H1 (cell line): ENCODE data around the gene SPINDOC. TPM values are rescaled to one million over a fixed set of nuclear protein-coding genes. Genes with fewer than 3 reads are reported as not detected.
A peak's percentile ranks its signal among the peaks of the same experiment; 100 is the strongest.

ENCODE experiments used
- CTCF ChIA-PET: fragments of 300-600 bp; sonication (Branson Sonifier 250); formaldehyde crosslinking; loops from one replicate; lab custom pipeline; 2021; ENCODE audit not compliant: partially characterized antibody; lab: Charles Lee
- POLR2A ChIA-PET: fragments of 300-600 bp; sonication (Branson Sonifier 250); formaldehyde crosslinking; loops from one replicate; lab custom pipeline; 2021; ENCODE audit warnings: inconsistent platforms; ENCODE audit not compliant: partially characterized antibody; lab: Charles Lee
- DNase-seq, 2 experiments: peaks; one replicate each; pipeline versions ENCODE4 v3.0.0 to v3.0.0-alpha.2; 2010 to 2022; ENCODE audit warnings: low spot score in 2 of 2, low read depth in 1 of 2, mixed read lengths in 1 of 2
- FAIRE-seq: peaks from 2 replicates; lab custom pipeline; 2011; peaks lifted over from hg19 to GRCh38; lab: Jason Lieb, UNC
- H2AFZ ChIP-seq: 2 replicates; pipeline ENCODE4 v1.8.1; 2012; ENCODE audit warnings: low read length, inconsistent platforms
- H2AK5ac ChIP-seq: 2 replicates; pipeline ENCODE4 v1.6.1; 2013; ENCODE audit warnings: low read depth, low read length
- H2BK120ac ChIP-seq: replicated peaks from 2 replicates; pipeline ENCODE3; 2013; ENCODE audit warnings: low read depth, low read length, inconsistent platforms
- H2BK12ac ChIP-seq: 2 replicates; pipeline ENCODE4 v1.6.1; 2013; ENCODE audit warnings: low read depth, low read length
- H2BK15ac ChIP-seq: 2 replicates; pipeline ENCODE4 v1.6.1; 2013; ENCODE audit warnings: low read length
- H2BK20ac ChIP-seq: 2 replicates; pipeline ENCODE4 v1.6.1; 2013; ENCODE audit warnings: low read length
- H2BK5ac ChIP-seq: 2 replicates; pipeline ENCODE4 v1.6.1; 2013; ENCODE audit warnings: low read depth, low read length
- H3K14ac ChIP-seq: 2 replicates; pipeline ENCODE4 v1.6.1; 2013; ENCODE audit warnings: inconsistent platforms; ENCODE audit not compliant: insufficient read length
- H3K18ac ChIP-seq: 2 replicates; pipeline ENCODE4 v1.6.1; 2013; ENCODE audit warnings: low read length; ENCODE audit errors: extremely low read depth
- H3K23ac ChIP-seq: 2 replicates; pipeline ENCODE4 v1.6.1; 2013; ENCODE audit warnings: inconsistent platforms; ENCODE audit not compliant: insufficient read length
- H3K23me2 ChIP-seq: 2 replicates; pipeline ENCODE4 v1.6.1; 2013; ENCODE audit warnings: low read depth, low read length
- H3K27ac ChIP-seq: 2 replicates; pipeline ENCODE4 v1.6.1; 2011; ENCODE audit warnings: low read depth, low read length, inconsistent platforms
- H3K27me3 ChIP-seq, 4 experiments: replicated peaks in 1 of 4; 1 replicate in 1 of 4; 2 replicates in 3 of 4; pipeline versions ENCODE4 v1.6.1 to v1.8.1; 2011 to 2013; ENCODE audit warnings: low read length in 3 of 4, mild to moderate bottlenecking in 3 of 4, inconsistent platforms in 2 of 4, mixed read lengths in 2 of 4, moderate library complexity in 1 of 4; ENCODE audit not compliant: control insufficient read depth in 3 of 4, insufficient read depth in 3 of 4; ENCODE audit errors: extremely low read depth in 1 of 4
- H3K36me3 ChIP-seq, 4 experiments: 2 replicates each; pipeline versions ENCODE4 v1.6.1 to v1.8.1; 2011 to 2013; ENCODE audit warnings: mild to moderate bottlenecking in 4 of 4, low read length in 3 of 4, moderate library complexity in 2 of 4, control low read depth in 1 of 4, inconsistent platforms in 1 of 4; ENCODE audit not compliant: insufficient read depth in 4 of 4, control insufficient read depth in 2 of 4
- H3K4ac ChIP-seq: replicated peaks from 2 replicates; pipeline ENCODE3; 2013; ENCODE audit warnings: low read length, low read depth, mixed read lengths, inconsistent platforms; ENCODE audit not compliant: insufficient read length
- H3K4me1 ChIP-seq, 4 experiments: replicated peaks in 1 of 4; 1 replicate in 1 of 4; 2 replicates in 3 of 4; pipeline versions ENCODE4 v1.6.1 to v1.8.1; 2011 to 2013; ENCODE audit warnings: low read length in 3 of 4, inconsistent platforms in 2 of 4, mixed read lengths in 1 of 4; ENCODE audit not compliant: insufficient read depth in 4 of 4, control insufficient read depth in 3 of 4
- H3K4me2 ChIP-seq, 2 experiments: 2 replicates each; pipeline versions ENCODE4 v1.6.1 to v1.8.1; 2011 to 2013; ENCODE audit warnings: low read depth in 2 of 2, low read length in 2 of 2, control low read depth in 1 of 2, inconsistent platforms in 1 of 2, mild to moderate bottlenecking in 1 of 2; ENCODE audit not compliant: insufficient read depth in 1 of 2
- H3K4me3 ChIP-seq, 4 experiments: fragments of 200-600, 300-600 bp in 1 of 4; sonication (generic), shearing (Covaris generic), sonication (Bioruptor Twin) in 1 of 4; 2 replicates each; pipeline versions ENCODE4 v1.5.1 to v1.8.1; 2011 to 2016; ENCODE audit warnings: low read length in 4 of 4, low read depth in 3 of 4, control low read depth in 2 of 4, inconsistent platforms in 2 of 4, mild to moderate bottlenecking in 2 of 4, mixed read lengths in 1 of 4, moderate library complexity in 1 of 4; ENCODE audit not compliant: insufficient read depth in 2 of 4; ENCODE audit errors: extremely low read depth in 1 of 4
- H3K56ac ChIP-seq: replicated peaks from 2 replicates; pipeline ENCODE3; 2013; ENCODE audit warnings: low read depth, mild to moderate bottlenecking, mixed read lengths, low read length, inconsistent platforms; ENCODE audit not compliant: insufficient read length
- H3K79me1 ChIP-seq: 2 replicates; pipeline ENCODE4 v1.6.1; 2013; ENCODE audit warnings: low read depth, low read length, control low read depth
- H3K79me2 ChIP-seq, 2 experiments: 2 replicates each; pipeline versions ENCODE4 v1.6.1 to v1.8.1; 2012 to 2013; ENCODE audit warnings: low read length in 2 of 2, mild to moderate bottlenecking in 2 of 2, inconsistent platforms in 1 of 2; ENCODE audit not compliant: insufficient read depth in 2 of 2, control insufficient read depth in 1 of 2
- H3K9ac ChIP-seq, 4 experiments: replicated peaks in 1 of 4; 1 replicate in 1 of 4; 2 replicates in 3 of 4; pipeline versions ENCODE4 v1.6.1 to v1.8.1; 2011 to 2013; ENCODE audit warnings: low read depth in 3 of 4, low read length in 3 of 4, control low read depth in 2 of 4, mild to moderate bottlenecking in 2 of 4, moderate library complexity in 2 of 4, inconsistent platforms in 1 of 4; ENCODE audit errors: extremely low read depth in 1 of 4
- H3K9me3 ChIP-seq, 2 experiments: 2 replicates each; pipeline versions ENCODE4 v1.6.1 to v1.8.1; 2012 to 2013; ENCODE audit warnings: mild to moderate bottlenecking in 2 of 2, moderate library complexity in 2 of 2, control low read depth in 1 of 2, inconsistent platforms in 1 of 2, low read depth in 1 of 2, low read length in 1 of 2, mixed read lengths in 1 of 2; ENCODE audit not compliant: insufficient read depth in 2 of 2
- H4K20me1 ChIP-seq, 2 experiments: replicated peaks in 1 of 2; 2 replicates each; pipeline versions ENCODE3 to v1.8.1; 2011 to 2013; ENCODE audit warnings: inconsistent platforms in 2 of 2, low read length in 2 of 2, mild to moderate bottlenecking in 1 of 2; ENCODE audit not compliant: insufficient read depth in 2 of 2, control insufficient read depth in 1 of 2
- H4K5ac ChIP-seq: 2 replicates; pipeline ENCODE4 v1.6.1; 2013; ENCODE audit warnings: low read length, low read depth, mixed read lengths, inconsistent platforms; ENCODE audit not compliant: insufficient read length
- H4K8ac ChIP-seq: 2 replicates; pipeline ENCODE4 v1.8.0; 2013; ENCODE audit warnings: mild to moderate bottlenecking, moderate library complexity, low read length, inconsistent platforms; ENCODE audit not compliant: insufficient read depth; ENCODE audit errors: extremely low read depth
- H4K91ac ChIP-seq: replicated peaks from 2 replicates; pipeline ENCODE3; 2013; ENCODE audit warnings: low read length, mixed read lengths, inconsistent platforms; ENCODE audit not compliant: insufficient read length
- KDM1A ChIP-seq: fragments of 200-600, 300-600 bp; sonication (generic); IDR thresholded peaks from 2 replicates; pipeline ENCODE4 v1.7.1; 2016; ENCODE audit warnings: mild to moderate bottlenecking, low read length, borderline replicate concordance
- SAP30 ChIP-seq: fragments of 300-600 bp; sonication (generic); IDR thresholded peaks from 2 replicates; pipeline ENCODE4 v1.7.1; 2012; ENCODE audit warnings: low read length, moderate library complexity, mild to moderate bottlenecking, inconsistent platforms; ENCODE audit not compliant: insufficient read depth, insufficient replicate concordance
- WGBS, 2 experiments: shearing (Covaris generic) in 1 of 2; methylation state at CpG; one replicate each; pipeline versions ENCODE4 v1.1.6 to v1.1.7; 2013 to 2015; ENCODE audit warnings: low lambda C conversion rate in 2 of 2, mixed read lengths in 2 of 2, inconsistent platforms in 1 of 2, low coverage in 1 of 2, missing lambda C conversion rate in 1 of 2; ENCODE audit not compliant: insufficient replicate concordance in 2 of 2, insufficient coverage in 1 of 2, insufficient read length in 1 of 2; ENCODE audit errors: extremely low coverage in 1 of 2, missing lambda C conversion rate in 1 of 2; 5-methylcytosine and 5-hydroxymethylcytosine counted together
- polyA plus RNA-seq, 7 experiments: library from polyadenylated mRNA; depleted of rRNA in 3 of 7; stranded (reverse) in 5 of 7; unstranded in 2 of 7; fragments of >200 nt in 5 of 7; fragments of 200-250 nt in 2 of 7; gene quantifications; 1 replicate in 5 of 7; 2 replicates in 1 of 7; 4 replicates in 1 of 7; pipeline versions ENCODE4 v1.2.1 to v1.2.3, GENCODE V29; 2011 to 2013; ENCODE audit warnings: missing spikeins in 2 of 7, mixed read lengths in 2 of 7
- total RNA-seq: library from RNA; stranded (reverse); fragmentation: NEBNext Ultra II Directional; extraction: Animal tissue kit (Norgen Biotek cat#: 25700); gene quantifications from 2 replicates; pipeline ENCODE4 v1.2.1, GENCODE V29; 2021

Gene SPINDOC
- total and polyA plus RNA-seq, 2 of the 8 experiments (the other 6 are each of a cell fraction or from before 2014, with no cell fraction given), result 78.7 to 99.7 TPM

DNA sequence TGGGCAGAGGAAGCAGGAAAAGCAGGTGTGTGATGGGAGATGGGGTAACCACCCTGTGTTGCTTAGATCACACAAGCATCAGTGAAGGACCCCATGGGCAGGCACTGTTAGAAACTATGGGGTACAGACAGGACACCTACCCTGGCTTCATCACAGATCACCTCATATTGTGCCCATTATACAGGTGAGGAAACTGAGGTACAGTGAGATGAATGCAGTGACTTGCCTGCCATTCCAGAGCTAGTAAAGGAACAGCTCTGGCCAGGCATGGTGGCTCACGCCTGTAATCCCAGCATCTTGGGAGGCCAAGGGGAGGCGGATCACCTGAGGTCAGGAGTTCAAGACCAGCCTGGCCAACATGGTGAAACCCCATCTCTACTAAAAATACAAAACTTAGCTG is 19.8 kb downstream of the SPINDOC start:
- H2BK5ac ChIP-seq, result 0 out of 2 replicates have a peak overlapping the region, but pooled peaks have one; percentile 55
- no peak overlapping the region for H3K9ac ChIP-seq
- H2BK12ac ChIP-seq, result peak overlapping the region; percentile 40; the same call in 1 of the 2 replicates
- FAIRE-seq, result no peak
- H3K27ac ChIP-seq, result no peak overlapping the region
- no peaks in the 10 kb centered on the region for H3K79me1 ChIP-seq
- H3K9me3 ChIP-seq, result no peaks in the 10 kb centered on the region
- H3K36me3 ChIP-seq, result no peaks in the 10 kb centered on the region; a peak in 1 of 8 replicates
- H4K8ac ChIP-seq, result no peak overlapping the region
- WGBS, 2 experiments, result 85% methylated on average over 2 of the region's 2 CpGs; no CpG with 5 or more reads in 1 of the 2 experiments
- no peak overlapping the region for H4K5ac ChIP-seq
- H3K14ac ChIP-seq, result no peak overlapping the region
- H4K20me1 ChIP-seq, result no peaks in the 10 kb centered on the region
- no peak overlapping the region for H2BK20ac ChIP-seq
- H4K91ac ChIP-seq, result no peak overlapping the region
- H2BK120ac ChIP-seq, result no peak overlapping the region
- no peak overlapping the region for H3K23ac ChIP-seq
- H2BK15ac ChIP-seq, result 0 out of 2 replicates have a peak overlapping the region, but pooled peaks have one; percentile 2
- POLR2A ChIA-PET, result interaction anchor here (1.0 to 9.0 kb wide), 5 partner anchors 8 to 81 kb away, joined by 3 to 85 read pairs (median 4); no protein-coding TSS in a partner anchor
- H3K56ac ChIP-seq, result no peak overlapping the region
- DNase-seq, result no peak
- CTCF ChIA-PET, result interaction anchor here (1.0 to 6.1 kb wide), 8 partner anchors 19 to 112 kb away, joined by 3 to 163 read pairs (median 4); no protein-coding TSS in a partner anchor
- H3K79me2 ChIP-seq, result no peaks in the 10 kb centered on the region
- no peak overlapping the region for H3K4ac ChIP-seq
- no peak overlapping the region for H3K4me3 ChIP-seq
- no peak for TF ChIP-seq SAP30
- TF ChIP-seq KDM1A, result peak; percentile 36; the same call in 1 of the 2 replicates
- H2AFZ ChIP-seq, result no peak overlapping the region
- H3K4me1 ChIP-seq, result peaks cover 6 to 20% (median 11%) of the 10 kb centered on the region in 4 experiments
- H3K27me3 ChIP-seq, result no peaks in the 10 kb centered on the region
- H3K23me2 ChIP-seq, result no peaks in the 10 kb centered on the region
- H3K4me2 ChIP-seq, result no peak overlapping the region
- peak overlapping the region; percentile 9; the same call in 1 of the 2 replicates for H3K18ac ChIP-seq
- H2AK5ac ChIP-seq, result no peak overlapping the region
